Measurements from ENCODE around the gene PGAP2.
"Not testable (repeated sequence)": the region's sequence is repeated elsewhere in the genome, so short reads cannot be mapped to it uniquely, and the experiment has no call there.

Gene PGAP2

DNA sequence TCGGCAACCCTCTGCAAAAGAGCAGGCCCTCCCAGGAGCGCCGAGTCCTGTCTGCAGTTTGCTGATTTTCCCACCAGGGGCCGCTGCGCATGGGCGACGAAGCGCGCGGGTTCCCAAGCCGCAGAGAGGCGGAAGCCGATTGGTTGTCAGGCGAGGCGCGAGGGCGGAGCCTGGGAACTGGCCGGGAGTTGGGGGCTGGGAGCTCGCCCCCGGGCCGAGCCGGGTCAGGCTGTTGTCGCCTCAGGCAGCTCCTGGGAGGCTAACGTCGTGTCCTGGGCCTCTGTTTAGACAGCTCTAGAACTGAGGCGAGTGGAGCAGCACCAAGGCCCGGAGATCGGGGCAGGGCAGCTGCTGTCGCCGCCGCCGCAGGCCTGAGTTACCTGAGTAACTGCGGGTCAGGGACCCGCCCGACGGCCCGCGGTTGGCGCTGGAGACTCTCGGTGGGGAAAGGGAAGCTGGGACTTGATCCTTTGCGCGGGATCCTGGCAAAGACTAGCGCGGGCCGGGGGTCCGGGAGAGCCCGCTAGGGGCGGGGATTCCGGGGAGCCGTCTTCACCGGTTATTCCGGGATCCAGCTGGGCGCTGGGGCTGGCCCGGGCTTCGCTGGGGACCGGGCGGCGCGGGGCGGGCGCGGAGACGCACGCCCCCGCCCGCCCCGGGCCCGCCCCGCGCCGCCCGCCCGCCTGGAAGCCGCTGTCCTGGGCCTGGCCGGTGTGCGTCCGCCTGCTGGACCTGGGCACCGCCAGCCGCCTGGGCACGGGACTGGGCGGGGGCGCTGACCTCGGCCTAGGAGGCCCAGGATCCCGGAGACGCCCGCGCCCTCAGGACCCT is 46.8 kb downstream of the PGAP2 start, which contains the start of gene STIM1:
STIM1 (plus strand) TSS at position 688 of the 831 bp plus-strand sequence. CDS start 607 bp downstream, outside the sequence.
- DNase-seq (ENCODE audit: low spot score) = peak; percentile 84

DNA sequence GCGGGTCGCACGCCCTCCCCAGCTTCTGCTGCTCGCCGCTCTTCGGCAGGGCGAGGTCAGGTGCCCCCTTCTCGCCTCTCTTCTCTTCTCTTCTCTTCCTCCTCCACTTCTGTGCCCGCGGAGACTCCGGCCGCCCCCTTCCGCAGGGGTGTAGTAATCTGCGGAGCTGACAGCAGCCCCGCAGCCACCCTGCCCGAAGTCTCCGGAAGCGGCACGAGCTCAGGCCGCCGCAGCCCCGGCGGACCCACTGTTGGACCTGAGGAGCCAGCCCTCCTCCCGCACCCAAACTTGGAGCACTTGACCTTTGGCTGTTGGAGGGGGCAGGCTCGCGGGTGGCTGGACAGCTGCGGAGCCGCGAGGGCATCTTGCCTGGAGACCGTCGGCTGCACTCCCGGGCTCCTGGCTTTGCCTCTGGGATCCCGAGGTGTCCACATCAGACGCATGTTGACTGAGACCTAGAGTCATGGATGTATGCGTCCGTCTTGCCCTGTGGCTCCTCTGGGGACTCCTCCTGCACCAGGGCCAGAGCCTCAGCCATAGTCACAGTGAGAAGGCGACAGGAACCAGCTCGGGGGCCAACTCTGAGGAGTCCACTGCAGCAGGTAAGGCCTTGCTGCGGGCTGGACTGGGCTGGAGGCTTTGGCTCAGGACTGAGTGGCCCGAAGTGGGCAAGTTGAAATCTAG is 47.6 kb downstream of the PGAP2 start:
- DNase-seq (ENCODE audit: low spot score) = peak; percentile 53

DNA sequence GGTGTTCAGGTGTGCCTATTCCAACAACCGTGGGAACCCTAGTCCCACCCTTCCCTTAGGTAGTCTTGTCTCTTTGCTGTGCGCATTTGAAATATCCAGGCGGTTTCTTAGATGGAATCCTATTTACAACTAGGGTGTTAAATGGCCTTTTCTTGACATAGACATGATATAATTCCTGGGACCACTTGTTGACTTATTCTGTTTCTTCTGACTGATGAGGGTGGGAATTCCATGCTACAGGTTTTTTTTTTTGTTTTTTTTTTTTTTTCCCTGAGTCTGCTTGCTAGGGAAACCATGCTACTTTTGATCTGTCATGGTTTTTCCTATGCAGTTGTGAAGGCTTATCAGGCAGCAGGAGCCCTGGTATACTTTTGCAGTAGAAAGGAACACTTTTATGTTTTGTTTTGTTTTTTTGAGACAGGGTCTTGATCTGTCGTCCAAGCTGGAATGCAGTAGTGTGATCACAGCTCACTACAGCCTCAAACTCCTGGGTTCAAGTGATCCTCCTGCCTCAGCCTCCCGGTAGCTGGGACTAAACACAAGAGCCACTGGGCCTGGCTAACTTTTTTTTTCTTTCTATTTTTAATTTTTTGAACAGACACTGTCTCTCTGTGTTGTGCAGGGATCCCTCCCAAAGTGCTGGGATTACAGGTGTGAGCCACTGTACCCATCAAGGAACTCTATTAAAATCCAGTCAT is 48.6 kb downstream of the PGAP2 start:
- no peak for DNase-seq (ENCODE audit: low spot score)

DNA sequence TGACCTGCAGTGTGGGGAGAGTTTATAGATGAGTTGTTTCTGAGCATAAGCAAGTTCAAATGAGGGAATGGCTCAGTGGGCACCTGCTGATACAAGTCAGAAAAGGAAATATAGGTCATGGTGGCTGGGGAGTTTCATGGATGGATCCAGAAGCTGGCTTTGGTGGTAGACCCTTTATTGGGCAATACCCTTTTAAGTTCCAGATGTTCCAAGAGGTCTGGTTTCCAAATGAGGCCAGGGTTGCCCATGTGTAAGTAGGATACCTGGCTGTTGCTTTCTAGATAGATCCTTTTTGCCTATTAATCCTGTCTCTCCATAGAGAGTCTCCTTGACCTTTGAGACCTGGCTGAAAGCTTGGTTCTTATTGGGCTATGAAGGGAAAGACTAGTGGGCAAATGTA is 49.3 kb downstream of the PGAP2 start:
- no peak for DNase-seq (ENCODE audit: low spot score)

DNA sequence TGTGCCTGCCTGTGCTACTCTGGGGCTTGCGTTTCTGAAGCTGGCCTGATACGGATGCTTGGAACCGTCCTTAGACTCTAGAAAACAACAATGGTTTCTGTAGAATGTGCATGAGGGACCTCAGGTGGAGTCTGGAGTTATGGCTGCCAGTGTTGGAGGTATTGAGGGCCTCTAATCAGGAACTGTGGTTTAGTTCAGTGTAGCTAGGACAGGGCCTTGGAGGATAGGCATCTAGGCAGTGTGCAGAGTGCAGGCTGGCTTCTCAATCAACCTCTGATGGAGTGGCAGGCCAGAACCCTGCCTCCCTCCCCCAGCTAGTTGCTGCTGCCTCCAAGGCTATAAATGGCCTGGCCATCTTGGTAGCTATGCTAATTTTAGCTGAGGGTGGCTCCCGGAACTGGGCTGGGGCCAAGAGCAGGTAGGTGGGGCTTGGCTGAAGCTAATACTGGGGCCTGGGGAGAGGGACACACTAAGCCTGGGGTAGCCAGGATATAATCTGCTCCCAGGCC is 51.1 kb downstream of the PGAP2 start:
- DNase-seq (ENCODE audit: low spot score) = no peak

DNA sequence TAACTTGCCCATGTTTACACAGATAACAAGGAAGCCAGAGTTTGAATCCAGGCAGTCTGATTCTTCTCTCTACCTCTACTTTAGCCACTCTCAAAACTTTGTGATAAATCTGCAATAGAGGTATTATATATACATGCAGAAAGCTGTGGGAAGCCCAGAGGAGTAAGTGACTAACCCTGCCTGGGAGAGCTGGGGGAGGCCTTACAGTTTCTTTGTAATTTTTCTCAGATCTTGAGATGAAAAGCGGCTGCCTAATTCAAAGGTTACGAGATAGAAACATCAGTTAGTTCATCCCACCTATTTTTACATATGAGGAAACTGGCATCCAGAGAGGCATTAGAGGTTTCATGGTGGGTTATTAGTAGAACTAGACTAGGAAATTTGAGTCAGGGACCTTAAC is 52.0 kb downstream of the PGAP2 start:
- no peak for DNase-seq (ENCODE audit: low spot score)

DNA sequence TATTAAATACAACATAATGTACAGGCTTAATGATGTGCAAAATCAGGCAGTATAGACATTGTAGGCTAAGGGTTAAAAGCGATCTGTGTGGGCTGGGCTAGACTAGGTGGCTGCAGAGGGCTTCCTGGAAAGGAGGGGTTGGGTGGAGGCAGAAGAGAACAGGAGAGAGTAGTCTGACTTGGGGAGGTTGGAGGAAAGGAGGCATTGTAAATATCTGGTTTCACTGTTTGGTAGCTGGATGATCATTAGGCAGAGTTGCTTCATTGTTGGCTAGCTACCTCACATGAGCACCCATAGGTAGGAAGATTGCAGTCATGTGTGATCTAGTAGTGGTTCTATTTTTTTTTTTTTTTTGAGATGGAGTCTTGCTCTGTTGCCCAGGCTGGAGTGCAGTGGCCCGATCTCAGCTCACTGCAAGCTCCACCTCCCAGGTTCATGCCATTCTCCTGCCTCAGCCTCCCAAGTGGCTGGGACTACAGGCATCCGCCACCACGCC is 52.6 kb downstream of the PGAP2 start:
- DNase-seq (ENCODE audit: low spot score) = not testable (repeated sequence)

DNA sequence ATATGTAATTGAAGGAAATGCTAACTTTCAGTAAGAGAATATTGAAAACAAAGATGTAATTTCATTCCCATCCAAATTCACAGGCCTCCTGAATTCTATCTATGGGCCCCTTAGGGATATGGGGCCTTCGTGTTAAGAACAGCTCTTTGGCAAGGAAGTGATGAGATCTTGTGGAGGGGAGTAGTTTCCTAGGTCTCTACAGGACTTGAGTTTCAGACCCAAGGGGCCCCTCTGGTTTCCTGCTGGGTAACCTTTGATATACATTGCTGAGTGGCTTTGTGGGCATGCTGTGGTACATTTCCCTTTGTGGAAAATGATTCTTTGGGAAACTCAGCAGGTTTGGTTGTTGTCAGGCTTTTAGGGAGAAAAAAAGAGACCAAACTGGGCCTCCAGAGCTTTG is 53.3 kb downstream of the PGAP2 start:
- no peak for DNase-seq (ENCODE audit: low spot score)

DNA sequence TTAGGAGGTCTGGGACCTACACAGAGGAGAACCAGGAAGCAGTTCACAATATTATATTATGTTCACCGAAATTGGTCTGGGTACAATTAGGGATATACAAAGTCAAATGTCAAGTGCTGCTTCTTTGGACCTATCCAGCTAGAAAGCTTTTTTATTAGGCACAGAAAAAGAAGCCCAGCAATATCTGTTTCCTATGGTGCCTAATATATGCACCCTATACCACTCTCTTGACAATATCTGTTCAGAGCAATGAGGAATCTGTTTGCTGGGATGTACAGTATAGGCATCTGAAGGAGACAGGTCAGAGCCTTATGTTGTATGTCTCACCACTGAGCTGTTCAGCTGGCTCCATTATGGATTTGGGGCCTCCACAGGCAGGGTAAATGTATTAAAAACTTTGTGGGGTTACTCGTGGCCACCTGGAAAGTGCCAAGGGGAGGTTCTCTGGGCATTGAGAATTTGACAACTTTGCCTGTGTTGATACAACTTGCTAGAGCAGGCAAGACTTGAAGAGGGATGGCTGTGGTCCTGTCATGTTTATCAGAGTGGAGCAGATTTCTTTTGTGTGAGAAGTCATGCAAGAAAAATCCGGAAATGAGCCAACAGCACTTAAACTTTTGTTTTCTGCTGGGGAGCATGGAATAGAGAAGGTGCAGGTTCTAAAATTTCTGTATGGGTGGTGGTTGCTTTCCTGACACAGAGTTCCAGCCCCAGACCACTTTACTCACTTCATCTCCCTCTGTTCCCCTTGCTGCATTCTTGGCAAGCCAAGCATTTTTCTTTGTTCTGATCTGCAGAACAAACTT is 57.2 kb downstream of the PGAP2 start:
- DNase-seq (ENCODE audit: low spot score) = no peak

DNA sequence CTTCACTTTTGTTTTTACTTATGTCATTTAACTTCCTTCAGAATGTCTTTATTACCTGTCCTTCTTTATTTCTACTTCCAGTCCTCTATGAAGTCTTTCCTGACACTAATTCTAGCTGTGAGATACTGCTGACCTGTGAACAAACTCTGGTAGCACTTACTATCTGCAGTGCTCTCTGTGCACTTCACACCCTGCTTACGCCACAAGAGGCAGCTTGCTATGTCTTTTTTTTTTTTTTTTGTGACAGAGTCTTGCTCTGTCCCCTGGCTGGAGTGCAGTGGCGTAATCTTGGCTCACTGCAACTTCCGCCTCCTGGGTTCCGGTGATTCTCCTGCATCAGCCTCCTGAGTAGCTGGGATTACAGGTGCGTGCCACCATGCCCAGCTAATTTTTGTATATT is 57.8 kb downstream of the PGAP2 start:
- no peak for DNase-seq (ENCODE audit: low spot score)

DNA sequence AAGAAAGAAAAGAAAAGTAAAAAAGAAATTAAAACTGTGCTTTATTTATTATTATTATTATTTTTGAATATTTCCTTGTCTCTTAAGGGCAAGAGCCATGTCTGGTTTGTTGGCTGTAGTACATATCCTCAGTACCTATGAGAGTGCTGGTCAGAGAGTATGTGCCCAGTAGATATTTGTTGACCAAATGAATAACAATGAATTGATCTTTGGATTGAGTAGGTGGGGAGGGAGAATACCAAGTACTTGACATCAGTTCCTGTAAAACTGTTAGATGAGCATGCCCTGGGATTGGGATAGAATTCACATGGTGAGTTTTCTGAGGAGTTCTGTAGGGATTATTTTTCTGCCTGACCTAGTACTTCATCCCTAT is 58.5 kb downstream of the PGAP2 start:
- no peak for DNase-seq (ENCODE audit: low spot score)

DNA sequence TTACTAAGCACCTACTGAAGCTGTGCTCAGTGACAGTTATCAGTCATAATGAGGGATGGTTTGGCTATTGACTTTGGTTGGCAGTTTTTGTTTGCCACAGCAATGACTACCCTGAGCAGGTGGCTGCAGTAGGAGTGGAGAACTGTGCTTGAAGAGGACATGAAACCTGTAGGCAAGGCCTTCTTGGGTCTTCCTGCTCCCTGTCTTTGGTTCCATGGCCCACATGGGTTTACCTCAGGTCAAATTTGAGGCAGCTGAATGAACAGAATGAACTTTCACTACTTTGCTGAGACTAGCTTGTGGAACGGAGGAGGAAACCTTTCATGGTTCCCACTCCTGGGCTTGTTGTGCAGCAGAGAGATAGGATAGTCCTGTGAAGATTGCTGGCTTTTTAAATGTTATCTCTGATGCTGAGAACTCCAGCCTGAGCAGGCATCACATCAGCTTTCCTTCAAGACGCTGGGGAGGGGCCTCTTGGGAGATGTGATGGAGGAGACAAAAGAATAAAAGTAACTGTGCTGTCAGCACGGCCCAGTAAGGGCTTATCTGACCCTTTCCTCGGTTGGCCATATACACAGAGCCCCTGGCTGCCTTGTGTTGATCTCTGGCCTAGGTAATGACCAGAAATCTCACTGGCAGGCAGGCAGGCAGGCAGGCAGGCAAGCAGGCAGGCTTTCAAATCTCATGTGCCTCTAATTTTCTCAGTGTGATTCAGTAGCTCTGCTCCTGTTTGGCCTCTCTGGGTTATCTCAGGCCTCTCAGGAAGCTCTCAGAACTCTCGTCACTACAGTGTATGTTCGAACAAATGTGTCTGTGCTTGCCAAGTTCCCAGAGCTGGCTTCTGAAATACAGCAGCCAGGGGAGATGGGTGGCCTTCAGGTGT is 59.1 kb downstream of the PGAP2 start:
- no peak for DNase-seq (ENCODE audit: low spot score)

DNA sequence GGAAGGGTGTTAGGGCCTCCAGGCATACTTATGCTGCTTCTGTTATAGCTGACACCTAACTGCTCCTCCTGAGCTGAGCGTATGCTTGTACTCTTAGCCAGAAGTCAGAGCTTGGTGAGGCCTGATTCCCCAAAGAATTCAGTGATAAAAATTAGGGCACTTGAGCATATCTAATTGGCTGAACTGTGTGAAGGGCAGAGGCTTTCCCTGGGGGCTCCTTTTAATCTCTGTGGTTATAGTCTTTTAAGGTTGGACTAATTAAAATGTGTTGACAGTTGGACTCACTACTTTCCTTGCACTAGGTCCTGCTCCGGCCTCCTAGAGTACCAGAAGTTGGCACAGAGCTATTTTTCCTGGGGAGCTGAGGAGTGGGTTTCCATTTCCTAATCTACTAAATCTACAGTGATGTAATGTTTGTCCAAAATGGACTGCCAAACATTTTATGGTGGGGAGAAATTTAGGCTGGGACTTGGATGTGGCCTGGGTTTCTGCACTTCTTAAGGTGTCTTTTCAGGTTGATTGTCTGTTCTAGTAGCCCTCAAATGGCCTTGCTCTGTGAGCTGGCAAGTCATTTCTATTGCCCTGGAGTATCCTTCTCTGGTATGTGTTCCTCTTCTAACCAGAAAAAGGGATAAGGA is 65.5 kb downstream of the PGAP2 start:
- DNase-seq (ENCODE audit: low spot score) = no peak
